ENCODE measurements around the gene PCSK5. TPM values are rescaled to one million over a fixed set of nuclear protein-coding genes. Genes with fewer than 3 reads are reported as not detected.

PCSK5 gene
- total and polyA plus RNA-seq, 4 experiments from 2014 or later: 3.4 to 8.4 (median 6.5) TPM

GRCh38 chr9:76136986-76137385 is 246.5 kb downstream of the PCSK5 start:
- peaks cover 0 to 5% (median 0%) of the 10 kb centered on the region in 4 donors for H3K4me1 Mint-ChIP-seq
- no peaks in the 10 kb centered on the region for H3K27me3 Mint-ChIP-seq
- CTCF ChIA-PET (ENCODE audit: partially characterized antibody): no interaction called here
- H3K4me3 Mint-ChIP-seq: no peak overlapping the region
- H3K36me3 Mint-ChIP-seq: no peaks in the 10 kb centered on the region
- H3K4me3 ChIP-seq (ENCODE audit: low read length in 2 of 2): no peak overlapping the region
- POLR2A ChIA-PET (ENCODE audit: partially characterized antibody): no interaction called here
- H3K9me3 Mint-ChIP-seq: no peaks in the 10 kb centered on the region
- intact Hi-C loops (cut with micrococcal nuclease): no loop called here
- no peaks in the 10 kb centered on the region for H3K9me3 ChIP-seq (ENCODE audit: control insufficient read depth in 1 of 2, low read length in 2 of 2)
- no peaks in the 10 kb centered on the region for H3K4me1 ChIP-seq (ENCODE audit: insufficient read depth, low read length)
- H3K27me3 ChIP-seq (ENCODE audit: insufficient read depth, low read length): no peaks in the 10 kb centered on the region
- no peak for DNase-seq
- H3K27ac Mint-ChIP-seq: no peak overlapping the region
- H3K36me3 ChIP-seq (ENCODE audit: insufficient read depth, low read length): no peaks in the 10 kb centered on the region
- H3K27ac ChIP-seq (ENCODE audit: low read depth, low read length): no peak overlapping the region

GRCh38 chr9:76137931-76138330 is 247.5 kb downstream of the PCSK5 start:
- ChIA-PET POLR2A (ENCODE audit: partially characterized antibody) (no interaction called here), CTCF (ENCODE audit: partially characterized antibody) (no interaction called here)
- H3K36me3 ChIP-seq (ENCODE audit: insufficient read depth, low read length): no peaks in the 10 kb centered on the region
- no peaks in the 10 kb centered on the region for H3K27me3 Mint-ChIP-seq
- H3K9me3 Mint-ChIP-seq: no peaks in the 10 kb centered on the region
- no peak overlapping the region for H3K4me3 Mint-ChIP-seq
- no peak overlapping the region for H3K27ac Mint-ChIP-seq
- H3K27ac ChIP-seq (ENCODE audit: low read depth, low read length): no peak overlapping the region
- no peak for DNase-seq
- no peaks in the 10 kb centered on the region for H3K4me1 ChIP-seq (ENCODE audit: insufficient read depth, low read length)
- peaks cover 0 to 5% (median 0%) of the 10 kb centered on the region in 4 donors for H3K4me1 Mint-ChIP-seq
- H3K36me3 Mint-ChIP-seq: no peaks in the 10 kb centered on the region
- no peak overlapping the region for H3K4me3 ChIP-seq (ENCODE audit: low read length in 2 of 2)
- intact Hi-C loops (cut with micrococcal nuclease): no loop called here
- H3K9me3 ChIP-seq (ENCODE audit: control insufficient read depth in 1 of 2, low read length in 2 of 2): no peaks in the 10 kb centered on the region
- no peaks in the 10 kb centered on the region for H3K27me3 ChIP-seq (ENCODE audit: insufficient read depth, low read length)

GRCh38 chr9:76138360-76138759 is 247.9 kb downstream of the PCSK5 start:
- Mint-ChIP-seq H3K9me3 (no peaks in the 10 kb centered on the region), H3K27me3 (no peaks in the 10 kb centered on the region), H3K4me1 (peaks cover 0 to 5% (median 0%) of the 10 kb centered on the region in 4 donors), H3K27ac (peak overlapping the region in 1 of 7 donors; percentile 4), H3K4me3 (no peak overlapping the region), H3K36me3 (no peaks in the 10 kb centered on the region)
- Histone ChIP-seq H3K27me3 (ENCODE audit: insufficient read depth, low read length) (no peaks in the 10 kb centered on the region), H3K4me1 (ENCODE audit: insufficient read depth, low read length) (no peaks in the 10 kb centered on the region), H3K9me3 (ENCODE audit: control insufficient read depth in 1 of 2, low read length in 2 of 2) (no peaks in the 10 kb centered on the region), H3K4me3 (ENCODE audit: low read length in 2 of 2) (no peak overlapping the region), H3K27ac (ENCODE audit: low read depth, low read length) (no peak overlapping the region), H3K36me3 (ENCODE audit: insufficient read depth, low read length) (no peaks in the 10 kb centered on the region)
- CTCF ChIA-PET (ENCODE audit: partially characterized antibody): no interaction called here
- no peak for DNase-seq
- intact Hi-C loops (cut with micrococcal nuclease): no loop called here
- POLR2A ChIA-PET (ENCODE audit: partially characterized antibody): no interaction called here

GRCh38 chr9:76143834-76144233 is 253.4 kb downstream of the PCSK5 start:
- Mint-ChIP-seq H3K4me1 (no peaks in the 10 kb centered on the region), H3K9me3 (no peaks in the 10 kb centered on the region), H3K36me3 (peaks cover 0 to 3% of the 10 kb centered on the region in 2 donors), H3K4me3 (no peak overlapping the region), H3K27me3 (no peaks in the 10 kb centered on the region), H3K27ac (no peak overlapping the region)
- H3K4me3 ChIP-seq (ENCODE audit: low read length in 2 of 2): no peak overlapping the region
- ChIA-PET POLR2A (ENCODE audit: partially characterized antibody) (no interaction called here), CTCF (ENCODE audit: partially characterized antibody) (no interaction called here)
- H3K36me3 ChIP-seq (ENCODE audit: insufficient read depth, low read length): no peaks in the 10 kb centered on the region
- no peaks in the 10 kb centered on the region for H3K9me3 ChIP-seq (ENCODE audit: control insufficient read depth in 1 of 2, low read length in 2 of 2)
- DNase-seq: no peak
- H3K27ac ChIP-seq (ENCODE audit: low read depth, low read length): no peak overlapping the region
- no peaks in the 10 kb centered on the region for H3K27me3 ChIP-seq (ENCODE audit: insufficient read depth, low read length)
- H3K4me1 ChIP-seq (ENCODE audit: insufficient read depth, low read length): no peaks in the 10 kb centered on the region
- intact Hi-C loops (cut with micrococcal nuclease): no loop called here

- Mint-ChIP-seq H3K36me3 (peaks cover 0 to 3% of the 10 kb centered on the region in 2 donors), H3K27ac (peak overlapping the region in 1 of 7 donors; percentile 53), H3K4me1 (peaks cover 0 to 4% (median 0%) of the 10 kb centered on the region in 4 donors), H3K9me3 (no peaks in the 10 kb centered on the region), H3K4me3 (no peak overlapping the region), H3K27me3 (no peaks in the 10 kb centered on the region)
- no peak for DNase-seq
- H3K27ac ChIP-seq (ENCODE audit: low read depth, low read length): no peak overlapping the region
- no peaks in the 10 kb centered on the region for H3K36me3 ChIP-seq (ENCODE audit: insufficient read depth, low read length)
- H3K4me3 ChIP-seq (ENCODE audit: low read length in 2 of 2): no peak overlapping the region
- no peaks in the 10 kb centered on the region for H3K27me3 ChIP-seq (ENCODE audit: insufficient read depth, low read length)
- CTCF ChIA-PET (ENCODE audit: partially characterized antibody): no interaction called here
- no peaks in the 10 kb centered on the region for H3K9me3 ChIP-seq (ENCODE audit: control insufficient read depth in 1 of 2, low read length in 2 of 2)
- no peaks in the 10 kb centered on the region for H3K4me1 ChIP-seq (ENCODE audit: insufficient read depth, low read length)
- intact Hi-C loops (cut with micrococcal nuclease): no loop called here
- POLR2A ChIA-PET (ENCODE audit: partially characterized antibody): no interaction called here
Measured at GRCh38 chr9:76150013-76150412, 259.5 kb downstream of the PCSK5 start.

GRCh38 chr9:76151267-76151666 is 260.8 kb downstream of the PCSK5 start:
- Histone ChIP-seq H3K4me1 (ENCODE audit: insufficient read depth, low read length) (no peaks in the 10 kb centered on the region), H3K4me3 (ENCODE audit: low read length in 2 of 2) (no peak overlapping the region), H3K27me3 (ENCODE audit: insufficient read depth, low read length) (no peaks in the 10 kb centered on the region), H3K36me3 (ENCODE audit: insufficient read depth, low read length) (no peaks in the 10 kb centered on the region), H3K9me3 (ENCODE audit: control insufficient read depth in 1 of 2, low read length in 2 of 2) (no peaks in the 10 kb centered on the region), H3K27ac (ENCODE audit: low read depth, low read length) (no peak overlapping the region)
- peaks cover 0 to 4% (median 0%) of the 10 kb centered on the region in 4 donors for H3K4me1 Mint-ChIP-seq
- POLR2A ChIA-PET (ENCODE audit: partially characterized antibody): no interaction called here
- no peak overlapping the region for H3K4me3 Mint-ChIP-seq
- peaks cover 0 to 3% of the 10 kb centered on the region in 2 donors for H3K36me3 Mint-ChIP-seq
- no peak for DNase-seq
- intact Hi-C loops (cut with micrococcal nuclease): no loop called here
- no peaks in the 10 kb centered on the region for H3K27me3 Mint-ChIP-seq
- CTCF ChIA-PET (ENCODE audit: partially characterized antibody): no interaction called here
- peak overlapping the region in 1 of 7 donors; percentile 19 for H3K27ac Mint-ChIP-seq
- no peaks in the 10 kb centered on the region for H3K9me3 Mint-ChIP-seq

GRCh38 chr9:76153339-76153738 is 262.9 kb downstream of the PCSK5 start:
- Histone ChIP-seq H3K4me1 (ENCODE audit: insufficient read depth, low read length) (no peaks in the 10 kb centered on the region), H3K4me3 (ENCODE audit: low read length in 2 of 2) (no peak overlapping the region), H3K27ac (ENCODE audit: low read depth, low read length) (no peak overlapping the region), H3K27me3 (ENCODE audit: insufficient read depth, low read length) (no peaks in the 10 kb centered on the region), H3K36me3 (ENCODE audit: insufficient read depth, low read length) (no peaks in the 10 kb centered on the region), H3K9me3 (ENCODE audit: control insufficient read depth in 1 of 2, low read length in 2 of 2) (no peaks in the 10 kb centered on the region)
- DNase-seq: no peak
- Mint-ChIP-seq H3K9me3 (no peaks in the 10 kb centered on the region), H3K36me3 (peaks cover 1 to 6% of the 10 kb centered on the region in 2 donors), H3K27ac (no peak overlapping the region), H3K27me3 (no peaks in the 10 kb centered on the region), H3K4me1 (peaks cover 0 to 4% (median 0%) of the 10 kb centered on the region in 4 donors), H3K4me3 (no peak overlapping the region)
- CTCF ChIA-PET (ENCODE audit: partially characterized antibody): no interaction called here
- POLR2A ChIA-PET (ENCODE audit: partially characterized antibody): no interaction called here
- intact Hi-C loops (cut with micrococcal nuclease): no loop called here

All from CD4-positive, alpha-beta memory T cell (primary cell).